ENCODE results near the gene SYNE1. TPM values are rescaled to one million over a fixed set of nuclear protein-coding genes. Genes with fewer than 3 reads are reported as not detected.

Gene SYNE1
- total RNA-seq, 3 donors from 2014 or later (not counting 1 experiment from before 2014, with no cell fraction given), result 489 to 570 (median 498) TPM

GRCh38 chr6:152184917-152185574 is 452.1 kb downstream of the SYNE1 start:
- peaks cover 23% of the 10 kb centered on the region for H3K4me1 ChIP-seq (ENCODE audit: control insufficient read depth, insufficient read depth, low read length)
- Mint-ChIP-seq H3K27ac (peak overlapping the region; percentile 96 to 97), H3K36me3 (peaks cover 6% of the 10 kb centered on the region), H3K9me3 (no peaks in the 10 kb centered on the region), H3K4me1 (peaks cover 57 to 66% of the 10 kb centered on the region in 2 donors), H3K27me3 (ENCODE audit: low read depth in 2 of 2) (no peaks in the 10 kb centered on the region), H3K4me3 (peak overlapping the region; percentile 94)
- H3K9me3 ChIP-seq (ENCODE audit: control insufficient read depth, insufficient read depth, low read length), result no peaks in the 10 kb centered on the region
- intact Hi-C loops (cut with micrococcal nuclease), result loop anchor here (5.0 kb wide), 1 partner anchor 117 kb away; no protein-coding TSS in a partner anchor
- TF ChIP-seq CTCF (IDR thresholded peaks at IDR 0.05), result no peak
- H3K4me3 ChIP-seq (ENCODE audit: low read length), result peak overlapping the region; percentile 48
- H3K36me3 ChIP-seq (ENCODE audit: control insufficient read depth, insufficient read depth, low read length), result peaks cover 10% of the 10 kb centered on the region
- DNase-seq (peak in 1 of 2 donors; percentile 66), ATAC-seq (peak; percentile 70 to 75 (median 73))
- WGBS (ENCODE audit: insufficient coverage), result 2% methylated on average over 3 of the region's 6 CpGs
- H3K27ac ChIP-seq (ENCODE audit: low read length), result peak overlapping the region; percentile 82
- no peaks in the 10 kb centered on the region for H3K27me3 ChIP-seq (ENCODE audit: control insufficient read depth, insufficient read depth, low read length)

GRCh38 chr6:152184573-152184916 is 452.6 kb downstream of the SYNE1 start:
- WGBS (ENCODE audit: insufficient coverage), result 7% methylated on average over 2 of the region's 2 CpGs
- Histone ChIP-seq H3K9me3 (ENCODE audit: control insufficient read depth, insufficient read depth, low read length) (no peaks in the 10 kb centered on the region), H3K36me3 (ENCODE audit: control insufficient read depth, insufficient read depth, low read length) (peaks cover 14% of the 10 kb centered on the region), H3K27ac (ENCODE audit: low read length) (peak overlapping the region; percentile 82), H3K27me3 (ENCODE audit: control insufficient read depth, insufficient read depth, low read length) (no peaks in the 10 kb centered on the region), H3K4me1 (ENCODE audit: control insufficient read depth, insufficient read depth, low read length) (peaks cover 23% of the 10 kb centered on the region), H3K4me3 (ENCODE audit: low read length) (peak overlapping the region; percentile 48)
- DNase-seq (no peak), ATAC-seq (peak; percentile 59 to 71 (median 71))
- Mint-ChIP-seq H3K36me3 (peaks cover 6% of the 10 kb centered on the region), H3K27ac (peak overlapping the region; percentile 96 to 97), H3K9me3 (no peaks in the 10 kb centered on the region), H3K27me3 (ENCODE audit: low read depth in 2 of 2) (no peaks in the 10 kb centered on the region), H3K4me3 (peak overlapping the region; percentile 94), H3K4me1 (peaks cover 57 to 63% of the 10 kb centered on the region in 2 donors)
- no peak for TF ChIP-seq CTCF (IDR thresholded peaks at IDR 0.05)
- intact Hi-C loops (cut with micrococcal nuclease), result no loop called here

- DNase-seq, result no peak
- intact Hi-C loops (cut with micrococcal nuclease), result no loop called here
- Histone ChIP-seq H3K4me3 (ENCODE audit: low read length) (no peak overlapping the region), H3K27me3 (ENCODE audit: control insufficient read depth, insufficient read depth, low read length) (no peaks in the 10 kb centered on the region), H3K36me3 (ENCODE audit: control insufficient read depth, insufficient read depth, low read length) (peaks cover 43% of the 10 kb centered on the region), H3K9me3 (ENCODE audit: control insufficient read depth, insufficient read depth, low read length) (no peaks in the 10 kb centered on the region), H3K27ac (ENCODE audit: low read length) (no peak overlapping the region), H3K4me1 (ENCODE audit: control insufficient read depth, insufficient read depth, low read length) (peaks cover 17% of the 10 kb centered on the region)
- WGBS (ENCODE audit: insufficient coverage), result 93% methylated on average over 4 of the region's 5 CpGs
- Mint-ChIP-seq H3K27ac (peak overlapping the region; percentile 10 to 26), H3K4me1 (peaks cover 44% of the 10 kb centered on the region in 2 donors), H3K4me3 (no peak overlapping the region), H3K36me3 (peaks cover 8% of the 10 kb centered on the region), H3K9me3 (no peaks in the 10 kb centered on the region), H3K27me3 (ENCODE audit: low read depth in 2 of 2) (no peaks in the 10 kb centered on the region)
- no peak for TF ChIP-seq CTCF (IDR thresholded peaks at IDR 0.05)
- ATAC-seq, result no peak
Observed at GRCh38 chr6:152180601-152181000, 456.6 kb downstream of the SYNE1 start.

DNA sequence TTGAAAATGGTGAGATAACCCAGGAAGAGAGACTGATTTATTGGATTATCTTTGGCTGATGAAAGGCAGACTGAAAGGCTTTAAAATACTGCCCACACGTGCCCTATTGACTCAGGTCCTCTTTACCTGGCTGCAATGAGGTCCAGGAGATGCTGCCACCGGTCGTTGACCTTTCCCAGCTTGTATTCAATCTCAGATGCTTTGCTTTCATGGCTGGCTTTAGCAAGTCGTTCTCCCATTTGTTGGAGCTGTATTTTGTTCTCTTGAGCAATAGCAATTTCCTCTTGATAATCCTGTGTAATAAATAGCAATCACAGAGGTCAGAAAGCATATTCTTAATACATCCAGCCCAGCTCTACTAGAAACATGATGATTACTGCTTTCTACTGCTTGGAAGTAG is 460.9 kb downstream of the SYNE1 start:
- no peaks in the 10 kb centered on the region for H3K9me3 ChIP-seq (ENCODE audit: control insufficient read depth, insufficient read depth, low read length)
- intact Hi-C loops (cut with micrococcal nuclease), result no loop called here
- peak overlapping the region in 1 of 2 donors; percentile 64 for H3K27ac Mint-ChIP-seq
- ATAC-seq (no peak), DNase-seq (no peak)
- peaks cover 16 to 24% of the 10 kb centered on the region in 2 donors for H3K4me1 Mint-ChIP-seq
- no peak overlapping the region for H3K4me3 Mint-ChIP-seq
- no peaks in the 10 kb centered on the region for H3K9me3 Mint-ChIP-seq
- H3K27me3 Mint-ChIP-seq (ENCODE audit: low read depth in 2 of 2), result no peaks in the 10 kb centered on the region
- no peak overlapping the region for H3K4me3 ChIP-seq (ENCODE audit: low read length)
- peaks cover 77% of the 10 kb centered on the region for H3K36me3 ChIP-seq (ENCODE audit: control insufficient read depth, insufficient read depth, low read length)
- H3K27ac ChIP-seq (ENCODE audit: low read length), result no peak overlapping the region
- H3K4me1 ChIP-seq (ENCODE audit: control insufficient read depth, insufficient read depth, low read length), result no peaks in the 10 kb centered on the region
- H3K36me3 Mint-ChIP-seq, result peaks cover 8% of the 10 kb centered on the region
- WGBS (ENCODE audit: insufficient coverage), result 98% methylated on average over 4 of the region's 4 CpGs
- no peak for TF ChIP-seq CTCF (IDR thresholded peaks at IDR 0.05)
- H3K27me3 ChIP-seq (ENCODE audit: control insufficient read depth, insufficient read depth, low read length), result no peaks in the 10 kb centered on the region

Data from natural killer cell (primary cell).